ENCODE results near the gene KHK.

KHK gene

DNA sequence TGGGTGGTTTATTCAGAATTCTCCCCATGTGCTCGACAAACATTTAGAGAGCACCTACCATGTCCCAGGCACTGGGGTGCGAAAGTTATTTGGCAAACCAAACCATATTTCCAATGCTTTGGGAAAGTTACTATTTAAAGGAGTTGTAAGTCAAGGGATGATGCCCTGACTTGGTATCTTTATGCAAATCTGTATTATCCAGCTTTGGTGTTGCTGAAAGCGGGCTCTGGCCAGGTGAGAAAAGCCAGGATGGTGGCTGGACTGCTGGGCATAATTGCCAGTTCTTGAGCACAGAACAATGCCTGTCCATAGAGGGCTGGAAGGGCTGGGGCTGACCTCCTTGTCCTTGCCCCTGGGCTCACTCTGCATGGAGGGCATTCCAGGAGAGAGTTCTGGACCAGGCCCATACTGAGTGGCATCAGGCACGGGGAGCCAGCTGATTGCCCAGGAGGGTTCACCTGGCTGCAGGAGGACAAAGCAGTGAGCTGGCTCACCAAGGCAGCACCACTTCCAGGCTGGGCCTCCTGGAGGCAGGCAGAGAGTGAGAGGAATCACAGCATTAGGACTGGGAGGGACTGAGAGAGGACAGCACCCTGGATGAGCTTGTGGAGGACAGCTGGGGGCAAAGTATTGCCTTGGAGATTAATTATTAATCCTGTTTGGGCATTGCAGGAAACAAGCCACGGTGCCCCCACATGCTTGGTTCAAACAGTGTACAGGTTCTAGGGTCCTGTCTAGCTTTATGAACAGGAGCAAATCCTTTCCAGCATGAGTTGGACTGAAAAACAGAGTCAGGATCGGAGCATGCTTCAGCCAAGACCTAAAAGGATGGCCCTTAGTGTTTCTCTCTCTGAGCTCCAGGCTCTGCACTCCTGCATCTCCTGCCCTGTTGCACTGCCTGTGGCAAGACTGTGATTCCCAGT, 7.1 kb downstream of the KHK start:
- H3K9me3 ChIP-seq (ENCODE audit: control insufficient read depth in 1 of 2, low read length in 2 of 2) = no peaks in the 10 kb centered on the region
- H3K36me3 ChIP-seq (ENCODE audit: control insufficient read depth in 1 of 2, insufficient read depth in 2 of 2, low read length in 2 of 2) = no peaks in the 10 kb centered on the region
- H3K4me1 ChIP-seq (ENCODE audit: control insufficient read depth in 1 of 2, insufficient read depth in 2 of 2, low read length in 2 of 2) = peaks cover 10 to 11% of the 10 kb centered on the region in 2 donors
- H3K4me3 ChIP-seq (ENCODE audit: low read depth in 1 of 2, low read length in 2 of 2) = no peak overlapping the region
- H3K27me3 ChIP-seq (ENCODE audit: low read depth, low read length) = no peaks in the 10 kb centered on the region
- no peak overlapping the region for H3K27ac ChIP-seq (ENCODE audit: low read length)

DNA sequence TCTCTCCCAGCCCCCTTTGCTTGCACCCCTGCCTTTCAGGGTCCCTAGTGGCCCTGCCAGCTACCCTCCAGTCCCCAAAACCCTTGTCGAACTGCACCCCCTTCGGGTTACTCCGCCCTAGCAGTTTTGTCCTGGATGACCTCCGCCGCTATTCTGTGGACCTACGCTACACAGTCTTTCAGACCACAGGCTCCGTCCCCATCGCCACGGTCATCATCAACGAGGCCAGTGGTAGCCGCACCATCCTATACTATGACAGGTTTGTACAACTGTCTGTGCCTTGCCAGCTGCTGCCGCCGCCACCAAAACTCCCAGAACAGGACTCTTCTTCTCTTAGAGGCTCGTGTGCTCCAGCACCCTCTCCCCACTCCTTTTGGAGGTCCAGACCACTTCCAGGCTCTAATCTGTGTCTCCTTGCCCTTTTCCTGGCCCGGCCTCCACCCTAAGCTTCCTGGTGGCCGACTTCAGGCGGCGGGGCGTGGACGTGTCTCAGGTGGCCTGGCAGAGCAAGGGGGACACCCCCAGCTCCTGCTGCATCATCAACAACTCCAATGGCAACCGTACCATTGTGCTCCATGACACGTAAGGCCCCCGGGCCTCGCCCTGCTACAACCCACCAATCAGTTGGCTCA, 7.9 kb downstream of the KHK start:
- Histone ChIP-seq H3K27ac (ENCODE audit: low read length) (no peak overlapping the region), H3K4me3 (ENCODE audit: low read depth in 1 of 2, low read length in 2 of 2) (no peak overlapping the region)

DNA sequence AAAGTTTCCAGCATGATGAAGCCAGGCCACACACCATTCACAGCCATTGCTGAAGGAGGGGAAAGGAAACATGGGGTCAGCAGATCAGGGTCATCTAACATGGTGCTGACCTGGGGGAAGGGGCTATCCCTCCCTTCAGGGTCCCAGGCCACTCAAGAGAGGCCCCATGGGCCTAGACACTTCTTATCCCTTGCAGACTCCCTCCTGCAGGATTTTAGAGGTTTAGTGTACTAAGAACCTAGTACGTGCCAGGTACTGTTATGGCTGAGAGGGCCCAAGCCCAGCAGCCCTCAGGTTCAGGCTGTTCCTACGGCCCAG, 8.8 kb downstream of the KHK start:
- Histone ChIP-seq H3K27me3 (ENCODE audit: low read depth, low read length) (no peaks in the 10 kb centered on the region), H3K4me1 (ENCODE audit: control insufficient read depth in 1 of 2, insufficient read depth in 2 of 2, low read length in 2 of 2) (peaks cover 10 to 11% of the 10 kb centered on the region in 2 donors), H3K36me3 (ENCODE audit: control insufficient read depth in 1 of 2, insufficient read depth in 2 of 2, low read length in 2 of 2) (peaks cover 0 to 3% of the 10 kb centered on the region in 2 donors), H3K4me3 (ENCODE audit: low read depth in 1 of 2, low read length in 2 of 2) (no peak overlapping the region), H3K9me3 (ENCODE audit: control insufficient read depth in 1 of 2, low read length in 2 of 2) (no peaks in the 10 kb centered on the region), H3K27ac (ENCODE audit: low read length) (no peak overlapping the region)

More for the DNA sequence above, 7.9 kb downstream of the KHK start:
- no peaks in the 10 kb centered on the region for H3K9me3 ChIP-seq (ENCODE audit: control insufficient read depth in 1 of 2, low read length in 2 of 2)
- peaks cover 0 to 3% of the 10 kb centered on the region in 2 donors for H3K36me3 ChIP-seq (ENCODE audit: control insufficient read depth in 1 of 2, insufficient read depth in 2 of 2, low read length in 2 of 2)
- H3K27me3 ChIP-seq (ENCODE audit: low read depth, low read length) = no peaks in the 10 kb centered on the region
- peaks cover 10 to 11% of the 10 kb centered on the region in 2 donors for H3K4me1 ChIP-seq (ENCODE audit: control insufficient read depth in 1 of 2, insufficient read depth in 2 of 2, low read length in 2 of 2)

DNA sequence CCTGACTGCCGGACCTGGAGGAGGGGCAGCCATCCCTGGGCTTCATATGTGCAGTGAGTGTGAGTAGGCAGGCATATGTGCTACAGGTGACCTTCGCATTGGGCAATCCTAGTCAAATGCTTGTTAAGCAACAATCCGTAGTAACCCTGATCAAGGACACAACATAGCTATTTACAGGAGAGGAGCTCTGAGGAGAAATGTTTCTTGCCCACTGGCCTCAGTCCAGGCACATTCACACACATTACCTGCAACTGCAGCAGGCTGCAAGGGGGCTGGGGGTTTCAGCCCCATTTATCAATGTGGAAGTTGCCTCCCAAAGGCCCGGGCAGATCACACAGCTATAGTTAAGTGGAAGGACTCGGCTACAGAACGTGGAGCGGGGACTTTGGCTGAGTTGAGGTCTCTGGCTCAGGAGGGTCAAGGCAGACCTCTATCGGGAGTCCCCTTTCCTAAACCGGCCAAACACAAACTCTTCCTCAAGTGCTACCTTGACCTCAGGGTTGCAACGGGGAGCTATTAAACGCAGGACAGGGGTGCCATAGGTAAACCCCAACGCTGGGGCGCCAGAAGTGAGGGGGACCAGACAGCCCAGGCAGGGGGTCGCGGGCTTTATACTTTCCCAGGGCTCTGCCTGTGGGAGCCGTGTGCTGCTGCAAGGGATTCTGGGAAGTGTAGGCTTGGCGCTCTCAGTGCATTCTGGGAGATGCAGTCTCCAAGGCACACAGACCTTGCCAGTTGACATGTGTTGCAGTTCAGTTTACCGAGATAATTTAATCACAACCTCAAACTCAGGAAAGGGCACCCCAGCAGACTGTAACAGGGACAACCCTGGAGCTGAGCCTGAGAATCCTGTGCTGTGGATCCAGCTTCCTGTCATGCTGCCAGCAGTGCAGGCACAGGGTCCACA, 9.4 kb downstream of the KHK start:
- no peak overlapping the region for H3K27ac ChIP-seq (ENCODE audit: low read length)
- H3K4me3 ChIP-seq (ENCODE audit: low read depth in 1 of 2, low read length in 2 of 2) = peak overlapping the region; percentile 49 to 59
- no peaks in the 10 kb centered on the region for H3K9me3 ChIP-seq (ENCODE audit: control insufficient read depth in 1 of 2, low read length in 2 of 2)
- peaks cover 0 to 3% of the 10 kb centered on the region in 2 donors for H3K36me3 ChIP-seq (ENCODE audit: control insufficient read depth in 1 of 2, insufficient read depth in 2 of 2, low read length in 2 of 2)
- no peaks in the 10 kb centered on the region for H3K27me3 ChIP-seq (ENCODE audit: low read depth, low read length)
- peaks cover 10 to 11% of the 10 kb centered on the region in 2 donors for H3K4me1 ChIP-seq (ENCODE audit: control insufficient read depth in 1 of 2, insufficient read depth in 2 of 2, low read length in 2 of 2)

DNA sequence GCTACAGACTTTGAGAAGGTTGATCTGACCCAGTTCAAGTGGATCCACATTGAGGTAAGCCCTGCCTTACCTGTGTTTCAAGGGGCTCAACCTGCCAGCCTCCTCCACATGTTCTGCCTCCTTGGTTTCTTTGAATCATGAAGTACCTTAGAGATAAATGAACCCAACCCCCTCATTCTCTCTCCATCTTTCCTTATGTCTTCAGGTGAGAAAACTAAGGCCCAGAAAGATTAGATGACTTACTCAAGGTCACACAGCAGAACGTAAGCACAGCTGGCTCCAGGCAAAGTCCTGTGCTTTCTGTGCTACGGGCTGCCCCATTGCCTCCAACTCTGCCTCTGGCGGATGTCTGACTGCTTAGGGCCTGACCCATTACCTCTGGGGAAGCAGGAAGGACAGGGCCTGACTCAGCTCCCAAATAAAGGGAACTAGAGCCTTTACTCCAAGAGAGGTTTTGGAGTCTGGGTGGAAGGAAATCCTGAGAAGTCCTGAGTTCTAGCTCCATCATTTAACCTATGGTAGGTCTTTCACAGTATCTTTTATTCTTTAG, 10.3 kb downstream of the KHK start:
- Histone ChIP-seq H3K27ac (ENCODE audit: low read length) (no peak overlapping the region), H3K9me3 (ENCODE audit: control insufficient read depth in 1 of 2, low read length in 2 of 2) (no peaks in the 10 kb centered on the region), H3K4me1 (ENCODE audit: control insufficient read depth in 1 of 2, insufficient read depth in 2 of 2, low read length in 2 of 2) (peaks cover 10 to 11% of the 10 kb centered on the region in 2 donors), H3K27me3 (ENCODE audit: low read depth, low read length) (no peaks in the 10 kb centered on the region), H3K4me3 (ENCODE audit: low read depth in 1 of 2, low read length in 2 of 2) (no peak overlapping the region), H3K36me3 (ENCODE audit: control insufficient read depth in 1 of 2, insufficient read depth in 2 of 2, low read length in 2 of 2) (peaks cover 0 to 3% of the 10 kb centered on the region in 2 donors)

DNA sequence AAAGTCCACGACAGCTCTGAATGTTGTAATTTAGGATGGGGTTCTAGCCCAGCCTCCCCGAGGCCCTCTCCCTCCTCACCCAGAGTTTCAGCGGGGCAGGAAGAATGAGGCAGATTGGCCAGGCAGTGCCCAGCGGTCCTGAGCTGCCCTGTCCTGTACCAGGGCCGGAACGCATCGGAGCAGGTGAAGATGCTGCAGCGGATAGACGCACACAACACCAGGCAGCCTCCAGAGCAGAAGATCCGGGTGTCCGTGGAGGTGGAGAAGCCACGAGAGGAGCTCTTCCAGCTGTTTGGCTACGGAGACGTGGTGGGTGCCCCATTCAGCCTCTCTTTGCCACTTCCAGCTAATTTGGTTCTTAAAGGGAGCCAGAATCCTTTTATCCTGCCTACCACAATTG, 10.8 kb downstream of the KHK start:
- Histone ChIP-seq H3K9me3 (ENCODE audit: control insufficient read depth in 1 of 2, low read length in 2 of 2) (no peaks in the 10 kb centered on the region), H3K4me3 (ENCODE audit: low read depth in 1 of 2, low read length in 2 of 2) (no peak overlapping the region), H3K36me3 (ENCODE audit: control insufficient read depth in 1 of 2, insufficient read depth in 2 of 2, low read length in 2 of 2) (peaks cover 0 to 3% of the 10 kb centered on the region in 2 donors), H3K4me1 (ENCODE audit: control insufficient read depth in 1 of 2, insufficient read depth in 2 of 2, low read length in 2 of 2) (peaks cover 10 to 11% of the 10 kb centered on the region in 2 donors), H3K27me3 (ENCODE audit: low read depth, low read length) (no peaks in the 10 kb centered on the region), H3K27ac (ENCODE audit: low read length) (no peak overlapping the region)

DNA sequence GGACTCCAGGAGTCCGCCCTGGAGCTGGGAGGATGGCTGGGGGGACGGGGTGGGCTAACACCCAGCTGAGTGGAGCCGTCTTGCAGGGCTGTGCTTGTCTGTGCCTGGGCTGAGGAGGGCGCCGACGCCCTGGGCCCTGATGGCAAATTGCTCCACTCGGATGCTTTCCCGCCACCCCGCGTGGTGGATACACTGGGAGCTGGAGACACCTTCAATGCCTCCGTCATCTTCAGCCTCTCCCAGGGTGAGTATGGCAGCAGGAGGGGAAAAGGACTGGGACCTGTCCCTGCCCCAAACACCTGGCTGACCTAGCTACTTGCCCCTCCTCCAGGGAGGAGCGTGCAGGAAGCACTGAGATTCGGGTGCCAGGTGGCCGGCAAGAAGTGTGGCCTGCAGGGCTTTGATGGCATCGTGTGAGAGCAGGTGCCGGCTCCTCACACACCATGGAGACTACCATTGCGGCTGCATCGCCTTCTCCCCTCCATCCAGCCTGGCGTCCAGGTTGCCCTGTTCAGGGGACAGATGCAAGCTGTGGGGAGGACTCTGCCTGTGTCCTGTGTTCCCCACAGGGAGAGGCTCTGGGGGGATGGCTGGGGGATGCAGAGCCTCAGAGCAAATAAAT, 12.9 kb downstream of the KHK start:
- Histone ChIP-seq H3K27ac (ENCODE audit: low read length) (no peak overlapping the region), H3K36me3 (ENCODE audit: control insufficient read depth in 1 of 2, insufficient read depth in 2 of 2, low read length in 2 of 2) (peaks cover 0 to 3% of the 10 kb centered on the region in 2 donors), H3K27me3 (ENCODE audit: low read depth, low read length) (no peaks in the 10 kb centered on the region), H3K4me1 (ENCODE audit: control insufficient read depth in 1 of 2, insufficient read depth in 2 of 2, low read length in 2 of 2) (peaks cover 10 to 11% of the 10 kb centered on the region in 2 donors), H3K4me3 (ENCODE audit: low read depth in 1 of 2, low read length in 2 of 2) (no peak overlapping the region), H3K9me3 (ENCODE audit: control insufficient read depth in 1 of 2, low read length in 2 of 2) (no peaks in the 10 kb centered on the region)

DNA sequence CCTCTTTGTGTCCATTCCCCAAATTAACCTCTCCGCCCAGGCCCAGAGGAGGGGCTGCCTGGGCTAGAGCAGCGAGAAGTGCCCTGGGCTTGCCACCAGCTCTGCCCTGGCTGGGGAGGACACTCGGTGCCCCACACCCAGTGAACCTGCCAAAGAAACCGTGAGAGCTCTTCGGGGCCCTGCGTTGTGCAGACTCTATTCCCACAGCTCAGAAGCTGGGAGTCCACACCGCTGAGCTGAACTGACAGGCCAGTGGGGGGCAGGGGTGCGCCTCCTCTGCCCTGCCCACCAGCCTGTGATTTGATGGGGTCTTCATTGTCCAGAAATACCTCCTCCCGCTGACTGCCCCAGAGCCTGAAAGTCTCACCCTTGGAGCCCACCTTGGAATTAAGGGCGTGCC, 13.5 kb downstream of the KHK start:
- Histone ChIP-seq H3K27ac (ENCODE audit: low read length) (no peak overlapping the region), H3K9me3 (ENCODE audit: control insufficient read depth in 1 of 2, low read length in 2 of 2) (no peaks in the 10 kb centered on the region), H3K27me3 (ENCODE audit: low read depth, low read length) (no peaks in the 10 kb centered on the region), H3K4me1 (ENCODE audit: control insufficient read depth in 1 of 2, insufficient read depth in 2 of 2, low read length in 2 of 2) (peaks cover 10 to 11% of the 10 kb centered on the region in 2 donors), H3K36me3 (ENCODE audit: control insufficient read depth in 1 of 2, insufficient read depth in 2 of 2, low read length in 2 of 2) (peaks cover 0 to 3% of the 10 kb centered on the region in 2 donors), H3K4me3 (ENCODE audit: low read depth in 1 of 2, low read length in 2 of 2) (no peak overlapping the region)

DNA sequence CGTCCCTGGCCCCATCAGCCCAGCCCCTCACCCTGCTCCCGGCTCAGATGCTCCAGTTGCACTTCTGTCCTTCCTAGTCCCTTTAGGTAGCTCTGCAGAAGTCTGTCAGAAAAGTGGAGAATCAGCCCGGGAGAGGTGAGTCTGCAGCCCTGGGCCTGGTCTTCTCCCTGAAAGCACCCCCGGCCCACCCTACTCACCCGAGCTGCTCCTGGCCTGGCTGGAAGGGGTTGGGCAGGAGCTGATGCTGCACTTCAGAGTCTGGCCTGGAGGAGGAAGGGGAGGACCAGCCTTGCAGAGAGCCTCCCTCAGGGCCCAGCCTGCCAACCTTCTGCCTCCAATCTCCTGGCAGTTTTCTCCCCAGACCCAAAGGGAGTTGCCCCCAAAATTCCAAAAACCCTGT, 15.8 kb downstream of the KHK start:
- Histone ChIP-seq H3K4me1 (ENCODE audit: control insufficient read depth in 1 of 2, insufficient read depth in 2 of 2, low read length in 2 of 2) (no peaks in the 10 kb centered on the region), H3K4me3 (ENCODE audit: low read depth in 1 of 2, low read length in 2 of 2) (no peak overlapping the region), H3K36me3 (ENCODE audit: control insufficient read depth in 1 of 2, insufficient read depth in 2 of 2, low read length in 2 of 2) (peaks cover 0 to 3% of the 10 kb centered on the region in 2 donors), H3K27ac (ENCODE audit: low read length) (no peak overlapping the region), H3K9me3 (ENCODE audit: control insufficient read depth in 1 of 2, low read length in 2 of 2) (no peaks in the 10 kb centered on the region), H3K27me3 (ENCODE audit: low read depth, low read length) (no peaks in the 10 kb centered on the region)

DNA sequence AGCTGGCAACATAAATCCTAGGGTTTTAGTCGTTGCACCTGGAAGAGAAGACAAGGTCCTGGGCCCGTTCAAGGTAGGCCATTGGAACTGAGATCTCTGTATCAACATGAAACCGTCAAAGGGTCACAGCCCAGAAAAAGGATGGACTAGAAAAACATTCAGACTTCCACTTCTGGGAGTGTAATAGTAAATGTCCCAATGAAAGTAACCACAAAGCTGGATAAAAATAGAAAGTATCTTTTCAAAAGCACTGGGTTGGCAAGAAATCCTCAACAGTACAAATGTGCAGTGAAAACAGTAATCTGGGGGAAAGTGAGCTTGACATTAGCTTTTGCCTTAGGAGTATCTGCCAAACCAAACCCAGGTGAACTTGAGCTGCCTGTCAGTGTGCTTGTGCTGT, 19.4 kb downstream of the KHK start:
- Histone ChIP-seq H3K27ac (ENCODE audit: low read length) (no peak overlapping the region), H3K36me3 (ENCODE audit: control insufficient read depth in 1 of 2, insufficient read depth in 2 of 2, low read length in 2 of 2) (no peaks in the 10 kb centered on the region), H3K4me1 (ENCODE audit: control insufficient read depth in 1 of 2, insufficient read depth in 2 of 2, low read length in 2 of 2) (no peaks in the 10 kb centered on the region), H3K27me3 (ENCODE audit: low read depth, low read length) (no peaks in the 10 kb centered on the region), H3K4me3 (ENCODE audit: low read depth in 1 of 2, low read length in 2 of 2) (no peak overlapping the region), H3K9me3 (ENCODE audit: control insufficient read depth in 1 of 2, low read length in 2 of 2) (no peaks in the 10 kb centered on the region)

Data from muscle layer of duodenum (tissue), 2 donors.